Measurements from ENCODE around the gene HS3ST4.
"Not testable (repeated sequence)": the region's sequence is repeated elsewhere in the genome, so short reads cannot be mapped to it uniquely, and the experiment has no call there.

Gene HS3ST4

GRCh38 chr16:25734430-25735385 is 42.9 kb downstream of the HS3ST4 start:
- DNase-seq, result no peak

GRCh38 chr16:25735645-25736044 is 43.9 kb downstream of the HS3ST4 start:
- DNase-seq, result no peak

GRCh38 chr16:25747160-25747758 is 55.5 kb downstream of the HS3ST4 start:
- peak; percentile 31 for DNase-seq

GRCh38 chr16:25748092-25748654 is 56.4 kb downstream of the HS3ST4 start:
- DNase-seq, result no peak

GRCh38 chr16:25750488-25751216 is 58.9 kb downstream of the HS3ST4 start:
- no peak for DNase-seq

- no peak for DNase-seq
Measured at GRCh38 chr16:25751230-25751835, 59.6 kb downstream of the HS3ST4 start.

GRCh38 chr16:25764466-25764865 is 72.7 kb downstream of the HS3ST4 start:
- DNase-seq, result no peak

- DNase-seq, result no peak
Measured at GRCh38 chr16:25771216-25771615, 79.5 kb downstream of the HS3ST4 start.

- peak; percentile 44 for DNase-seq
Measured at GRCh38 chr16:25771812-25772568, 80.2 kb downstream of the HS3ST4 start.

- DNase-seq, result not testable (repeated sequence)
Measured at GRCh38 chr16:25776214-25776613, 84.5 kb downstream of the HS3ST4 start.

GRCh38 chr16:25783226-25783625 is 91.5 kb downstream of the HS3ST4 start:
- DNase-seq, result no peak

- DNase-seq, result no peak
Measured at GRCh38 chr16:25785361-25785760, 93.6 kb downstream of the HS3ST4 start.

GRCh38 chr16:25786748-25787147 is 95.0 kb downstream of the HS3ST4 start:
- no peak for DNase-seq

- DNase-seq, result no peak
Measured at GRCh38 chr16:25788637-25789036, 96.9 kb downstream of the HS3ST4 start.

- no peak for DNase-seq
Measured at GRCh38 chr16:25796239-25796638, 104.5 kb downstream of the HS3ST4 start.

- no peak for DNase-seq
Measured at GRCh38 chr16:25798065-25798464, 106.3 kb downstream of the HS3ST4 start.

GRCh38 chr16:25799816-25800215 is 108.1 kb downstream of the HS3ST4 start:
- DNase-seq, result no peak

GRCh38 chr16:25812215-25812614 is 120.5 kb downstream of the HS3ST4 start:
- DNase-seq, result no peak

GRCh38 chr16:25817295-25817694 is 125.5 kb downstream of the HS3ST4 start:
- no peak for DNase-seq

GRCh38 chr16:25817876-25818275 is 126.1 kb downstream of the HS3ST4 start:
- DNase-seq, result no peak

- DNase-seq, result no peak
Measured at GRCh38 chr16:25823891-25824290, 132.1 kb downstream of the HS3ST4 start.

- no peak for DNase-seq
Measured at GRCh38 chr16:25827709-25828108, 135.9 kb downstream of the HS3ST4 start.
